ENCODE measurements around the gene THAP8. TPM values are rescaled to one million over a fixed set of nuclear protein-coding genes. Genes with fewer than 3 reads are reported as not detected.

The THAP8 gene, protein sequence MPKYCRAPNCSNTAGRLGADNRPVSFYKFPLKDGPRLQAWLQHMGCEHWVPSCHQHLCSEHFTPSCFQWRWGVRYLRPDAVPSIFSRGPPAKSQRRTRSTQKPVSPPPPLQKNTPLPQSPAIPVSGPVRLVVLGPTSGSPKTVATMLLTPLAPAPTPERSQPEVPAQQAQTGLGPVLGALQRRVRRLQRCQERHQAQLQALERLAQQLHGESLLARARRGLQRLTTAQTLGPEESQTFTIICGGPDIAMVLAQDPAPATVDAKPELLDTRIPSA
- 3.9 and 5.6 TPM in 2 replicates for polyA plus RNA-seq (2011; rRNA removed)
- 2.6 and 3.1 TPM in 2 replicates for polyA minus RNA-seq (2011; rRNA and poly(A)+ RNA removed)

DNA sequence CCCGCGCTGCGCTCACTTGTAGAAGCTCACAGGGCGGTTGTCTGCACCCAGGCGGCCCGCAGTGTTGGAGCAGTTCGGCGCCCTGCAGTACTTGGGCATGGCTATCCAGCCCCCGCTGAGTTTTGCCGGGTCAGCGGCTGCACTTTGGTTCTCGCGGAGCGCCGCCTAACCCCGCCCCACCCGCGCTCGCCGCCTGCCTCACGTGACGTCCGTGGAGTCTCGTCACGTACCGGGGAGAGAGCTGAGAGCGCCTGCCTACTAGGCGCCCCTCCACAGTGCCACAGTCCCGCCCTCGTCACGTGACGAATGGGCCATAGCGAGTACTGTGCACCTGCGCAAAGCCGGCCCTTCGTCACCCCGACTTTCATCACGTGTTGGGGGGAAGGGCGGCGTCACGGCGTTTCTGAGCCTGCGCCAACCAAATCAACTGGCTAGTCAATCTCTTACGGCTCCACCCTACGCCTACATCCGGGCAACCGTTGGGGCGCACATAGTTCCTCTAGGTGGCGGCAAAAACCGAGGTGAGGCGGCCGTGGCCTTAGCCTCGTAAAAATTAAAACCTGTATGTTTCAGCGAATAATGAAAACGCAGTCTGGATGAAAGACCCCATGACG, at the start of gene THAP8:
TSS of gene THAP8 (minus strand) at position 167 of the 614 bp plus-strand sequence. CDS start at position 99, 68 bp downstream.
- H3K27ac ChIP-seq (ENCODE audit: low read depth, low read length): peak within 1 kb of the TSS; percentile 97
- peak; percentile 99 for DNase-seq (ENCODE audit: low read depth, low spot score)
- TF ChIP-seq, protein P1, sequence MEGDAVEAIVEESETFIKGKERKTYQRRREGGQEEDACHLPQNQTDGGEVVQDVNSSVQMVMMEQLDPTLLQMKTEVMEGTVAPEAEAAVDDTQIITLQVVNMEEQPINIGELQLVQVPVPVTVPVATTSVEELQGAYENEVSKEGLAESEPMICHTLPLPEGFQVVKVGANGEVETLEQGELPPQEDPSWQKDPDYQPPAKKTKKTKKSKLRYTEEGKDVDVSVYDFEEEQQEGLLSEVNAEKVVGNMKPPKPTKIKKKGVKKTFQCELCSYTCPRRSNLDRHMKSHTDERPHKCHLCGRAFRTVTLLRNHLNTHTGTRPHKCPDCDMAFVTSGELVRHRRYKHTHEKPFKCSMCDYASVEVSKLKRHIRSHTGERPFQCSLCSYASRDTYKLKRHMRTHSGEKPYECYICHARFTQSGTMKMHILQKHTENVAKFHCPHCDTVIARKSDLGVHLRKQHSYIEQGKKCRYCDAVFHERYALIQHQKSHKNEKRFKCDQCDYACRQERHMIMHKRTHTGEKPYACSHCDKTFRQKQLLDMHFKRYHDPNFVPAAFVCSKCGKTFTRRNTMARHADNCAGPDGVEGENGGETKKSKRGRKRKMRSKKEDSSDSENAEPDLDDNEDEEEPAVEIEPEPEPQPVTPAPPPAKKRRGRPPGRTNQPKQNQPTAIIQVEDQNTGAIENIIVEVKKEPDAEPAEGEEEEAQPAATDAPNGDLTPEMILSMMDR (IDR thresholded peaks at IDR 0.05; ENCODE audit: low read depth, low read length): peak; percentile 60
- ChIA-PET POLR2A (interaction anchor here (0.7 to 1.5 kb wide), 7 partner anchors 10 to 74 kb away, joined by 3 to 10 read pairs (median 7); partner anchors contain the start of genes ALKBH6 and SDHAF1), CTCF (interaction anchor here (0.9 to 1.7 kb wide), 6 partner anchors 10 to 116 kb away, joined by 3 to 5 read pairs (median 3); no protein-coding TSS in a partner anchor)
- no peaks in the 10 kb centered on the region; the same call in 1 of the 2 replicates for H3K9me3 ChIP-seq (ENCODE audit: control insufficient read depth, insufficient read depth, low read length)
- H3K4me3 ChIP-seq (ENCODE audit: low read depth, low read length): peak within 1 kb of the TSS; percentile 83
- H3K27me3 ChIP-seq (ENCODE audit: control insufficient read depth, insufficient read depth, low read length): no peaks in the 10 kb centered on the region

- Histone ChIP-seq H3K9me3 (ENCODE audit: control insufficient read depth, insufficient read depth, low read length) (no peaks in the 10 kb centered on the region), H3K27ac (ENCODE audit: low read depth, low read length) (no peak overlapping the region), H3K27me3 (ENCODE audit: control insufficient read depth, insufficient read depth, low read length) (no peaks in the 10 kb centered on the region), H3K4me3 (ENCODE audit: low read depth, low read length) (no peak overlapping the region)
- DNase-seq (ENCODE audit: low read depth, low spot score): no peak
- POLR2A ChIA-PET: interaction anchor here (0.9 kb wide), 1 partner anchor 12 kb away, joined by 3 read pairs; the partner anchor contains the start of gene POLR2I
- TF ChIP-seq, protein P1 (IDR thresholded peaks at IDR 0.05; ENCODE audit: low read depth, low read length): no peak
- CTCF ChIA-PET: interaction anchor here (1.6 kb wide), 1 partner anchor 25 kb away, joined by 4 read pairs; no protein-coding TSS in a partner anchor
These were observed 49.0 kb upstream of the THAP8 start for GRCh38 chr19:36103040-36103626.

DNA sequence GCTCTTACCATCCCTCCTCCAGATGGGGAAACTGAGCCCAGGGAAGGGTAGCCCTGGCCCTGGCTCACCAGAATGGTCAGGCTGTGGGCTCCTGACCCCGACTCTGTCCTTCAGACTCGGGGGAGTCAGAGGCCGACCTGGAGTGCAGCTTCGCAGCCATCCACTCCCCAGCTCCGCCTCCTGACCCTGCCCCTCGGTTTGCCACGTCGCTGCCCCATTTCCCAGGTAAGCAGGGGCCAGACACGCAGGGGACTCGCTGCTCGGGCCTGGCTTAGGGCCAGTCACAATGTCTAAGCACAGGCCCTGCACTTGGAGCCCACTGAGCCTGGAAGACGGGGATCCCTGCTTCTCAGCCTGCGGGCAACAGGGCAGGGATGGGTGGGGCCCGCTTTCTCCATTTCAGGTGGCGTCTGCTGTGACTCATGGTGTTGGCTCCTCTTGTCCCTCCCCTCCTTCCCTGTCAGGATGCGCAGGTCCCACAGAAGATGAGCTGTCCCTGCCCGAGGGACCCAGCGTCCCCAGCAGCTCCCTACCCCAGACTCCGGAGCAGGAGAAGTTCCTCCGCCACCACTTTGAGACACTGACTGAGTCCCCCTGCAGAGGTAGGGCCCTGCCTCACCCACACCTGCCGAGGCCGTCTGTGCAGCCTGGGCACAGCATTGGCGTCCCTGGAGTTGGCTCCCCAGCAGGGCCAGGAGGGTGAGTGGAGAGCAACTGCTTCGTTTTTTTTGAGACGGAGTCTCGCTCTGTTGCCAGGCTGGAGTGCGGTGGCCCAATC, 47.7 kb upstream of the THAP8 start:
- CTCF ChIA-PET: no interaction called here
- Histone ChIP-seq H3K9me3 (ENCODE audit: control insufficient read depth, insufficient read depth, low read length) (no peaks in the 10 kb centered on the region), H3K4me3 (ENCODE audit: low read depth, low read length) (no peak overlapping the region), H3K27ac (ENCODE audit: low read depth, low read length) (no peak overlapping the region), H3K27me3 (ENCODE audit: control insufficient read depth, insufficient read depth, low read length) (no peaks in the 10 kb centered on the region)
- POLR2A ChIA-PET: no interaction called here
- TF ChIP-seq, protein P1 (IDR thresholded peaks at IDR 0.05; ENCODE audit: low read depth, low read length): no peak
- no peak for DNase-seq (ENCODE audit: low read depth, low spot score)

DNA sequence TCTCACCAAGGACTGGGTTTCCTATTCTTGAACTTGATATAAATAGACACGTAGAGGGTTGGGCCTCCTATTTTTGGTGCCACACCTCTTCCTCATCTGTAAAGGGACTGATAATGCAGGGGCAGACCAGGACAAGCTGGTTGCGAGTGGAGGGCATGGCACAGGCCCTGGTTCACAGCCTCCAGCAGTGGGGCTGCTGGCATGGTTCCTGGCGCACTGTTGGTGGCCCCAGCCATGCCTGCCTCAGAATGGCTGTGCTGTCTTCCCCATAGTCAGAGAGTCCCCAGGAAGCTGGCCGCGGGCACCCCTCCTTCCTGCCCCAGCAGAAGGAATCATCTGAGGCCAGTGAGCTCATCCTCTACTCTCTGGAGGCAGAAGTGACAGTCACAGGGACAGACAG, 46.4 kb upstream of the THAP8 start:
- Histone ChIP-seq H3K27ac (ENCODE audit: low read depth, low read length) (no peak overlapping the region), H3K4me3 (ENCODE audit: low read depth, low read length) (no peak overlapping the region), H3K27me3 (ENCODE audit: control insufficient read depth, insufficient read depth, low read length) (no peaks in the 10 kb centered on the region), H3K9me3 (ENCODE audit: control insufficient read depth, insufficient read depth, low read length) (no peaks in the 10 kb centered on the region)
- ChIA-PET CTCF (interaction anchor here (1.1 kb wide), 1 partner anchor 8 kb away, joined by 5 read pairs; no protein-coding TSS in a partner anchor), POLR2A (no interaction called here)
- TF ChIP-seq, protein P1 (IDR thresholded peaks at IDR 0.05; ENCODE audit: low read depth, low read length): no peak
- no peak for DNase-seq (ENCODE audit: low read depth, low spot score)
